VCaP (cell line): ENCODE measurements around the gene MISP.
A peak's percentile ranks its signal among the peaks of the same experiment; 100 is the strongest.

Source experiments
- H3K27ac ChIP-seq: fragments of 450-650 bp; 2 replicates; pipeline ENCODE4 v1.5.1; 2017
- CTCF ChIP-seq: fragments of 450-650 bp; conservative IDR thresholded peaks from 2 replicates; pipeline ENCODE4 v1.5.1; 2017; ENCODE audit warnings: mild to moderate bottlenecking, moderate library complexity

MISP gene

GRCh38 chr19:791007-791566 is 40.2 kb downstream of the MISP start:
- no peak overlapping the region for H3K27ac ChIP-seq
- no peak for TF ChIP-seq CTCF

- TF ChIP-seq CTCF, result no peak
- H3K27ac ChIP-seq, result no peak overlapping the region
These were observed 40.8 kb downstream of the MISP start for GRCh38 chr19:791567-792305.

- H3K27ac ChIP-seq, result no peak overlapping the region
- TF ChIP-seq CTCF, result no peak
These were observed 41.5 kb downstream of the MISP start for GRCh38 chr19:792306-792885.

GRCh38 chr19:793806-794205 is 42.9 kb downstream of the MISP start:
- TF ChIP-seq CTCF, result no peak
- no peak overlapping the region for H3K27ac ChIP-seq

GRCh38 chr19:795073-795611 is 44.2 kb downstream of the MISP start:
- TF ChIP-seq CTCF, result no peak
- no peak overlapping the region for H3K27ac ChIP-seq

GRCh38 chr19:795691-796581 is 45.0 kb downstream of the MISP start:
- H3K27ac ChIP-seq, result peak overlapping the region; percentile 99; the same call in 1 of the 2 replicates

More at GRCh38 chr19:795691-796581, 45.0 kb downstream of the MISP start:
- no peak for TF ChIP-seq CTCF
